NCI-H446 treated with DMSO at 0.1 percent for 48 hours (cell line): ENCODE results near the gene TRAPPC2.

Experiments
- DNase-seq: peaks from one replicate; lab custom pipeline; 2025; lab: John Stamatoyannopoulos, UW

TRAPPC2 gene

DNA sequence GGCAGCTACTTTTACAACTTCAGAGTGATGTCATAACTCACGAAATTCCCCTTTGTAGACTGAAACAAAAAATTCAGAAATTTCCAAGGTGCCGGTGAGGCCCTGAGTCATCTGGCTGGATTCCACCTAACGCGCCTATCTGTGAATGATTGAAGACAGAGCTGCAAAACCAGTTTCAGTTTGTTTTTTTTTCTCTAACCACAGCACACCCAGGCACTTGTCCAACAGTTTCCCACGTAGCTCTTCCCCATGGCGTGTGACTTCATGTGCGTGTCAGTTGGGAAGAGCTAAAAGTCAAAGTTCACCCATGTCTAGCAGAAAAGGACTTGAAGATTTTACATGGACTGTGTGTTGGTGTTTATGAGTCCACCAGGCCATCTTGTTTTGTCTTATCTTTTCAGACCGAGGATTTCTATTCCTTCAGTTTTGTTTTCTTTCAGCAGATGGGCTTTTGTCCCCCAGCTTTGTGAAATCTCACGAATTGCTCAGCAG, 65.1 kb downstream of the TRAPPC2 start:
- DNase-seq, result peak; percentile 2

DNA sequence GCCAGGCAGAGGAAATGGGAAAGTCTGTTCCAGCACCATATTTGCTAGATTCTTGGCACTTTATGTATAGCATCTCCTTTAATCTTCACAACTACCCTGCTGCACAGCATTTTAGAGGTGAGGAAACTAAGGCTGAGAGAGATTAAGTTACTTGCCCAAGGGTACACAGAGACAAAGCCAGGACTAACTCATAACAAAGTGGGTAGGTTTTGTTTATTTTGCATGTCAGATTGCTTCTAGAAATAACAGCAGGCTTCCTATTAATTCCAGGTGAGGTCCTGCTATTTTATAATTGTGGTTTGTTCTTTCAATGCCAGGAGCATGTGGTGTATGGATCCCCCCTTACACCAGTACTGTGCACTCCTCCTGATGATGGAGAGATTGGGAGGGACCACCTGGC, 66.5 kb downstream of the TRAPPC2 start:
- no peak for DNase-seq

DNA sequence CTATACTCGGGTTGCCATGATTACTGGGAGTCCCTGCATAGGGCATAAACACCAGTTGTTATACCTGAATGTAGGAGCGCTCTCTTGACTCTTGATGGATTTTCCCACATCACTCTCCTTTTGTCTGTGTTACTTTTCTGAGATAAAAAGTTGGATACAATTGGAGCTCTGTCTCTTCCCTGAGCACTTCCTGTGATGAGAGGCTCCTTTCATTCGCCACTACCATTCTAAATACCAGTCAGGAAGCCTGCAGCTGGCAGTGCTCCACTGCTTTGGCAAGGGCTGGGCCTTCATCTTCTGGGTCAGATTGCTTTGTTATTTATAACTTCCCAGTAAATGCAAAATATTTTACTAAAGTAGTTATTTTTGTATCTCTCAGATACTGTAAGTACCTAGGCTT, 67.6 kb downstream of the TRAPPC2 start:
- DNase-seq, result no peak

DNA sequence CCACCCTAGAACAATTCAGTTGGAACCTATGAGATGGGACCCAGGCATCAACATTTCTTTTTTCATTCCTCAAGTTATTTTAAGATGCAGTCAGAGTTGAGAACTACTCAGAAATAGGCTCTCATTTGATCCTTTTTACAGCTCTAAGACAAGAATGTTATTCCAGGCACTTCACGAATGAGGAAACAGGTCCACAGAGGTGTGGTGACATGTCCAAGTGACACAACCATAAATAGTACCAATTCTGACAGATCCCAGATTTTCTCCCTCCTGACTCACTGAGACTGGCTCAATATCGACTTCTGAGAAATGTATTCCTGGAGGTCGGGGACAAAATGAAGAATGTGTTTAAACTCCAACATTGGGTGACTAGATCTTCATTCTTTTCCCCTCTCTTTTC, 70.4 kb downstream of the TRAPPC2 start:
- DNase-seq, result no peak

DNA sequence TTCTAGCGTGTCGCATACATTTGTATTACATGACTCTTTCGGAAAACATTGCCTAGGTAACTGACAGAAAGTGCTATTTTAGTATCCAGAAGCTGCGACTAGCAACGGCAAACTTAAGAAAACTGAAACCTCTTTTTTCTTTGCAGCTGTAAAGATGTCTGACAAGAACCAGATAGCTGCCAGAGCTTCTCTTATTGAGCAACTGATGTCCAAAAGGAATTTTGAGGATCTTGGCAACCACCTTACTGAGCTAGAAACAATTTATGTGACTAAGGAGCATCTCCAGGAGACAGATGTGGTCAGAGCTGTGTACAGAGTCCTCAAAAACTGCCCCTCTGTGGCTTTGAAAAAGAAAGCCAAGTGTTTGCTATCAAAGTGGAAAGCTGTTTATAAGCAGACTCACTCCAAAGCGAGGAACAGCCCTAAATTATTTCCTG, 72.0 kb downstream of the TRAPPC2 start:
- no peak for DNase-seq
